SH-SY5Y (cell line): ENCODE data around the gene AQP5.

Experiments
- GATA2 ChIP-seq: IDR thresholded peaks from 2 replicates; pipeline ENCODE4 v1.6.1; 2011; ENCODE audit warnings: mild to moderate bottlenecking, low read depth, low read length
- GATA3 ChIP-seq: IDR thresholded peaks from 2 replicates; pipeline ENCODE4 v1.6.1; 2011; ENCODE audit warnings: low read depth, mild to moderate bottlenecking, low read length, moderate library complexity

AQP5 gene

GRCh38 chr12:49951411-49952240 is 10.0 kb upstream of the AQP5 start:
- TF ChIP-seq GATA3 (no peak), GATA2 (no peak)

GRCh38 chr12:49952391-49953055 is 9.1 kb upstream of the AQP5 start:
- TF ChIP-seq GATA2 (no peak), GATA3 (no peak)

- TF ChIP-seq GATA2 (no peak), GATA3 (no peak)
Observed at GRCh38 chr12:49953151-49953550, 8.5 kb upstream of the AQP5 start.

GRCh38 chr12:49953961-49954846 is 7.5 kb upstream of the AQP5 start:
- no peak for TF ChIP-seq GATA3
- TF ChIP-seq GATA2, result no peak

- TF ChIP-seq GATA3, result no peak
- TF ChIP-seq GATA2, result no peak
Observed at GRCh38 chr12:49954863-49955830, 6.5 kb upstream of the AQP5 start.

- TF ChIP-seq GATA3 (no peak), GATA2 (no peak)
Observed at GRCh38 chr12:49955899-49956662, 5.6 kb upstream of the AQP5 start.

GRCh38 chr12:49956663-49957569 is 4.8 kb upstream of the AQP5 start:
- TF ChIP-seq GATA2 (no peak), GATA3 (no peak)

- TF ChIP-seq GATA3 (no peak), GATA2 (no peak)
Observed at GRCh38 chr12:49957570-49957967, 4.1 kb upstream of the AQP5 start.

- no peak for TF ChIP-seq GATA3
- TF ChIP-seq GATA2, result no peak
Observed at GRCh38 chr12:49959685-49960473, 1.8 kb upstream of the AQP5 start.

- TF ChIP-seq GATA3 (no peak), GATA2 (no peak)
Observed at GRCh38 chr12:49960474-49961110, 1.1 kb upstream of the AQP5 start.
